ENCODE results near the gene DOCK11.
"Not testable (repeated sequence)": the region's sequence is repeated elsewhere in the genome, so short reads cannot be mapped to it uniquely, and the experiment has no call there.

The DOCK11 gene

GRCh38 chrX:118474586-118474985 is 21.0 kb upstream of the DOCK11 start:
- DNase-seq (ENCODE audit: low read depth in 1 of 2, low spot score in 1 of 2) = no peak
- Histone ChIP-seq H3K27ac (replicated peaks) (no peak overlapping the region), H3K4me3 (replicated peaks; ENCODE audit: insufficient read depth, low read length) (no peak overlapping the region), H3K27me3 (ENCODE audit: insufficient read depth, poor library complexity, severe bottlenecking) (no peaks in the 10 kb centered on the region)
- no peak for TF ChIP-seq SPI1 (IDR thresholded peaks at IDR 0.05; ENCODE audit: borderline replicate concordance, low read depth)
- TF ChIP-seq REST (IDR thresholded peaks at IDR 0.05; ENCODE audit: insufficient replicate concordance, low read depth) = no peak
- no peak for TF ChIP-seq POLR2AphosphoS5 (IDR thresholded peaks at IDR 0.05; ENCODE audit: low read depth)
- no peak for TF ChIP-seq GABPA (IDR thresholded peaks at IDR 0.05; ENCODE audit: low read depth)
- TF ChIP-seq CTCF (IDR thresholded peaks at IDR 0.05; ENCODE audit: insufficient read depth, low read length) = no peak

- DNase-seq (ENCODE audit: low read depth in 1 of 2, low spot score in 1 of 2) = no peak
- no peak for TF ChIP-seq GABPA (IDR thresholded peaks at IDR 0.05; ENCODE audit: low read depth)
- TF ChIP-seq POLR2AphosphoS5 (IDR thresholded peaks at IDR 0.05; ENCODE audit: low read depth) = no peak
- TF ChIP-seq REST (IDR thresholded peaks at IDR 0.05; ENCODE audit: insufficient replicate concordance, low read depth) = no peak
- no peak for TF ChIP-seq SPI1 (IDR thresholded peaks at IDR 0.05; ENCODE audit: borderline replicate concordance, low read depth)
Measured at GRCh38 chrX:118475903-118476302, 19.7 kb upstream of the DOCK11 start.

GRCh38 chrX:118480172-118480571 is 15.4 kb upstream of the DOCK11 start:
- H3K27me3 ChIP-seq (ENCODE audit: insufficient read depth, poor library complexity, severe bottlenecking) = no peaks in the 10 kb centered on the region
- no peak for DNase-seq (ENCODE audit: low read depth in 1 of 2, low spot score in 1 of 2)
- H3K4me3 ChIP-seq (replicated peaks; ENCODE audit: insufficient read depth, low read length) = no peak overlapping the region
- TF ChIP-seq SPI1 (IDR thresholded peaks at IDR 0.05; ENCODE audit: borderline replicate concordance, low read depth) (no peak), REST (IDR thresholded peaks at IDR 0.05; ENCODE audit: insufficient replicate concordance, low read depth) (no peak), POLR2AphosphoS5 (IDR thresholded peaks at IDR 0.05; ENCODE audit: low read depth) (no peak), GABPA (IDR thresholded peaks at IDR 0.05; ENCODE audit: low read depth) (no peak), CTCF (IDR thresholded peaks at IDR 0.05; ENCODE audit: insufficient read depth, low read length) (no peak)
- H3K27ac ChIP-seq (replicated peaks) = no peak overlapping the region

More at GRCh38 chrX:118475903-118476302, 19.7 kb upstream of the DOCK11 start:
- no peak overlapping the region for H3K4me3 ChIP-seq (replicated peaks; ENCODE audit: insufficient read depth, low read length)
- no peaks in the 10 kb centered on the region for H3K27me3 ChIP-seq (ENCODE audit: insufficient read depth, poor library complexity, severe bottlenecking)
- no peak overlapping the region for H3K27ac ChIP-seq (replicated peaks)

GRCh38 chrX:118482384-118482783 is 13.2 kb upstream of the DOCK11 start:
- DNase-seq (ENCODE audit: low read depth in 1 of 2, low spot score in 1 of 2) = not testable (repeated sequence)

More at GRCh38 chrX:118482384-118482783, 13.2 kb upstream of the DOCK11 start:
- H3K4me3 ChIP-seq (replicated peaks; ENCODE audit: insufficient read depth, low read length); H3K27me3 ChIP-seq (ENCODE audit: insufficient read depth, poor library complexity, severe bottlenecking); H3K27ac ChIP-seq (replicated peaks): not testable (repeated sequence)
